Stimulated activated CD4-positive, alpha-beta T cell treated with anti-CD3 and anti-CD28 coated beads, Interleukin-1b, Interleukin-23, amount 100 ng/mL, for 48 hours (primary cell): Measurements from ENCODE around the gene IL12B.
A peak's percentile ranks its signal among the peaks of the same experiment; 100 is the strongest.
"Not testable (repeated sequence)": the region's sequence is repeated elsewhere in the genome, so short reads cannot be mapped to it uniquely, and the experiment has no call there.

Experiments used
- DNase-seq: peaks from one replicate; pipeline ENCODE4 v3.0.0-alpha.2; 2020

The IL12B gene

DNA sequence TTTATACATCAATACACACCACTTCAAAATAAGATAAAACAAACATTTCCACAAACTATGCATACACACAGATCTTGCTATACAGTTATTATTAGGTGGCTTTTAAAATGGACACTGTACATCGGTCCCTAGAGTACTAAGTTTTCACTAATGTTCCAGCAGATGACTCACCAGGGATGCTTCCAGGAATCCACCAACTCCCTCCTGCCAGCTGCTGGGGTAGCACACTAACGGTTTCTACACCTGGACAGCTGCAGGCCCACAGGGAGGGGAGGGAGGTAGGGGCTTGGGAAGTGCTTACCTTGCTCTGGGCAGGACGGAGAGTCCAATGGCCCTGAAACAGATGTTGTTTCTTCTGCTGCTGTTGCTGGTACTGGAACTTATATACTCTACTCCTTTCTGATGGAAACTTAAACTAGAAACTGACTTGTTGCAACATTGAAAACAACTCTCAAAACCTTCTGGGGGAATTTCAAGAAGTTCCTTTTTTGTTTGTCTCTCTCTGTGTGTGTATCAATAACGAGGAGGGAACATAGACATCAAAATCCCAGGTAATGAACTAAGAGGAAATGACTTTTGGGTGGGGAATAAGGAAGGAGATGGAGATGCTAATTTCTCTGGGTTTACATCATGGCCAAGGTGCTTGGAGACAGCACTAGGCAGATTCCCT, at the start of gene IL12B:
TSS of gene IL12B (minus strand) at position 357 of the 670 bp plus-strand sequence. CDS start 3,705 bp downstream, outside the sequence.
- DNase-seq = no peak

DNA sequence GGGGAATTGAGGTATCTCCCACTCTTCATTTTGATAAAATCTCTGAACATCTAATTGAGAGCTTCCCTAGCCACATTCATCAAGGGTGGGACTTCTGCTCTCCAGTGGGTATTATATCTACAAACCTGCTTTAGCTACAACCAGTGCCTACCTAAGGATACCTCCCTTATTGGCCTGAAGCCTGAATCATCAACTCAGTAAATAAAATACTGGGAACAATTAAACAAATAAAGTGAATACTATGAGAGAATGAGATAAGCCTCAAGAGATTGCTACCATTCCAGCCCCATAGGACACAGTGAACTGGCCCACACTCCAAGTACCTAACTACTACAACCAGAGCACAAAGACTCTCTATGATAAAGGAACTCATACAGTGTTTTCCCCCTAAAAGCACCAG, 47.4 kb upstream of the IL12B start:
- no peak for DNase-seq

- DNase-seq = not testable (repeated sequence)
Measured at GRCh38 chr5:159367866-159368265, 37.6 kb upstream of the IL12B start.

DNA sequence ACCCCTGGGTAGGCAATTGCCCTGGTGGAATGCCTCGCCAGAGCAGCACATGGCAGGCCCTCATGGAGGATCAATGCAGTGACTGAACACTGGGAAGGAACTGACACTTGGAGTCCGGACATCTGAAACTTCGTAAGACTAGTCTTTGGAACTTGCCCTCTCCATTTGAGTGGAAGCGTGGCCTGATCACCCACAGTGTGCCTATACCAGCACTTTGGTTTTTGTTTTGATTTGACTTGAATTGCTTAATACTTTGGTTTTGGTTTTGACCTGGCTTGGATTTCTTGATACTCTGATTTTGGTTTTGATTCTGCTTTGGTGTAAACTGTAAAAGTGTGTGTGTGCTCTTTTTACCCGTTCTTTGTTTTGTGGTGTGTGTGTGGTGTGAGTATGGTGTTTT, 36.5 kb upstream of the IL12B start:
- not testable (repeated sequence) for DNase-seq

DNA sequence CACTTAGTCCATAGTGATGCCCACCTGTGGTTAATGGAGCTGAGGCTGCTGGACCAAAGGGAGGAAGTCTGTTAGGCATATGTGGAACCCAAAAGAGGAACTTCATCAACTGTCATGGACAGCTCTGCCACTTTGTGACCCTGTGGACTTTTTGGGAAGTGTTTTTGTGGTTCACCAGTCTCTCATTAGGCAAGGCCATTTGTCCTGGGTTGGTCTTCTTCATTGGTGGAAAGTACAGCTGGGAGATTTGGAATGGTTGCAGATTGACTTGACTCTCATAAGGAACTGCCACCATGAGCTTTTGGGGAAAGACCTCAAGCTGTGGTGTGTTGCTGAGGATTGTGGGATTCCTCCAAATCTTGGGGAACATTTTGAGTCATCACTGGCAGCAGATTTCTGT, 31.9 kb upstream of the IL12B start:
- DNase-seq = no peak

DNA sequence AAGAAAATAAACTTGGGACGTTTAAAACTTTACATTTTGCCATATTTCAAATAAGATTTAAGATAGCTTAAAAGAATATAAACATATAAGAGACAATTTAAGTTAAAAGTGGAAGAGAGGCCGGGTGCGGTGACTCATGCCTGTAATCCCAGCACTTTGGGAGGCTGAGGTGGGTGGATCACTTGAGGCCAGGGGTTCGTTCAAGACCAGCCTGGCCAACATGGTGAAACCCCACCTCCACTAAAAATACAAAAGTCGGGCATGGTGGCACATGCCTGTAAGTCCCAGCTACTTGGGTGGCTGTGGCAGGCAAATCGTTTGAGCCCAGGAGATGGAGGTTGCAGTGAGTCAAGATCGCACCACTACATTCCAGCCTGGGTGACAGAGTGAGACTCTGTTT, 29.6 kb upstream of the IL12B start:
- not testable (repeated sequence) for DNase-seq

GRCh38 chr5:159359408-159359807, 29.1 kb upstream of the IL12B start:
- no peak for DNase-seq

GRCh38 chr5:159353661-159354252, 23.5 kb upstream of the IL12B start:
- no peak for DNase-seq

DNA sequence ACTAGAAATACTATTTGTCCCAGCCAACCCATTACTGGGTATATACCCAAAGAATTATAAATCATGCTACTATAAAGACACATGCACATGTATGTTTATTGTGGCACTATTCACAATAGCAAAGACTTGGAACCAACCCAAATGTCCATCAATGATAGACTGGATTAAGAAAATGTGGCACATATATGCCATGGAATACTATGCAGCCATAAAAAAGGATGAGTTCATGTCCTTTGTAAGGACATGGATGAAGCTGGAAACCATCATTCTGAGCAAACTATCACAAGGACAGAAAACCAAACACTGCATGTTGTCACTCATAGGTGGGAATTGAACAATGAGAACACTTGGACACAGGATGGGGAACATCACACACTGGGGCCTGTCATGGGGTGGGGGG, 20.4 kb upstream of the IL12B start:
- DNase-seq = not testable (repeated sequence)

DNA sequence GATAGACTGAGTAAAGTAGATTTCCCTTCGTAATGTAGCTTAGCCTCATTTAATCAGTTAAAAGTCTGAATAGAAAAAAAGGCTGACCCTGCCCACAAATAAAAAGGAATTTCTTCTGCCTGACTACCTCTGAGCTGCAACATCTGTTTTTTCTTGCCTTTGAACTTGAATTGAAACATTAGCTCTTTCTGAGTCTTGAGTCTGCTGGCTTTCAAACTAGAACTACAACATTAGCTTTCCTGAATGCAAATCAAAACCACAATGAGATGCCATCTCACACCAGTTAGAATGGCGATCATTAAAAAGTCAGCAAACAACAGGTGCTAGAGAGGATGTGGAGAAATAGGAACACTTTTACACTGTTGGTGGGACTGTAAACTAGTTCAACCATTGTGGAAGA, 19.9 kb upstream of the IL12B start:
- DNase-seq = not testable (repeated sequence)

GRCh38 chr5:159345861-159346260, 15.6 kb upstream of the IL12B start:
- DNase-seq = no peak

GRCh38 chr5:159345336-159345735, 15.0 kb upstream of the IL12B start:
- DNase-seq = no peak

- no peak for DNase-seq
Measured at GRCh38 chr5:159343295-159344094, 13.2 kb upstream of the IL12B start.

- no peak for DNase-seq
Measured at GRCh38 chr5:159342840-159343239, 12.6 kb upstream of the IL12B start.

DNA sequence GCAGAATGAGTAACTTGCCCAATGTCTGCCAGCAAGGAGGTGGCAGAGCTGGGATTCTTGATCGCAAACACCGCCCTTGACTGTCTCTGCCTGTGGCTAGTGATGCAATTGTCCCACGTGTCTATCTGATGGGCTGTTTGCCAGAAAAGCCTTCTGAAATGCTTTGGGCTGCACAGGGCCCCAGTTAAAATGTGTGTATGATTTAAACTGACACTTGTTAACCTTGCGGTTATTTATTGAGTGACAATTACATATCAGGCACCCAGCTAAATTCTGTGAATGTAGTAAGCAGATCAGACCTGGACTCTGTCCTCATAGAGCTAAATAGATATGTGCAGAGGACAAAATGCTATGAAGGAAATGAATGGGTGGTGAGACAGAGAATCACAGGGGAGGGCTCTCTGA, 11.6 kb upstream of the IL12B start:
- peak; percentile 42 for DNase-seq

- no peak for DNase-seq
Measured at GRCh38 chr5:159341145-159341544, 10.9 kb upstream of the IL12B start.

DNA sequence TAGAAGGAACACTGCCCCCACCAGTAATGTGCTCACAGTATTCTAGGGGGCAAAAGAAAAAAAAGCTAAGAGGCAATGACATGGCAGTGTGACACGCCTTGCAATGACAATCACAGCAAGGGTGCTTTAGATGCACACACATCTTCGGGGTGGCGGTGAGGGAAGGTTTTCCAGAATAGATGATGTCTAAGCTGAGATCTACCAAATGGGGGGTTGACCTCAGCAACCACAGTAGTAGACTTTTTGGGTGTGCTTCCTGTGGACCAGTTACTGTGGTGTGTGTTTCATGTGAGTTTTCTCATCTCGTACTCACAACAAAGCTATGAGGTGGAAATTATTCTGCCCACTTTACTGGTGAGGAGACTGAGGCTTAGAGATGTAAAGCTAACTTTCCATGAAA, 10.2 kb upstream of the IL12B start:
- DNase-seq = peak; percentile 20

DNA sequence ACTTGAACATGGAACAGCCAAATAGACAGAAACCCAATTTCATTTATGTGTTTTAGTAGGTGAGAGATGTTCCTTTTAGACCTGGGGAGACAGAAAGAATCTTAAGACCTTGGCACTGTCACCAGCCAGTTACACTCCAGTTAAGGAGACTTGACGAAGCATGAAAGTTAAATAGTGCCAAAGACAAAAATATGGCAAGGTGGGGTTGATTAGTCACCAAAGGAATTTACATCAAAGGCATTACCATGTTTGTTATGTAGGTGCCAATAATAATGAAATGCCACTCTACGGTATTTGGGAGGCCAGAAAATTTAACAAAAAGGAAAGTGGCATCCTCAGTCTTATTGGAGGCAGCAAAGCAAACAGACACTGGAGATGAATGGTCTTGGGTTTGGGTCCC, 9.2 kb upstream of the IL12B start:
- no peak for DNase-seq

- no peak for DNase-seq
Measured at GRCh38 chr5:159338118-159338517, 7.8 kb upstream of the IL12B start.

GRCh38 chr5:159337016-159337955, 7.0 kb upstream of the IL12B start:
- peak; percentile 27 for DNase-seq

DNA sequence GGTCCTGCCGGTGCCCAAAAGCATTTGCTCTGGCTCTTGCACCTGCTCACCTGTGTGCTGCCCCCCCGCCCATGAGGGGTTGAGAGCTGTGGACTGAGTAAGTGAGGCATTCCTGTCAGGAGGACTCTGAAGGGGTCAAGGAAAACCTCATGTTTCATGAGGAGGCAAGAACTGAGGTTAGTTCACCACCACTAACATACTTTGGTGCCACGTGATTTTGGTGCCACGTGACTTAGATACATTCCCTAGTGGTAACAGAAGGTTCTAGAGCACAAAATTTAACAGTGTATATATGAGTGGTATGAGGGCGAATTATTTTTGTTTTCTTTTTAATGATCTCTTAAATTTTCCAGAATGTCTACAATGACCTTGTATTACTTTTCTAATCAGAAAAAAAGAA, 6.3 kb upstream of the IL12B start:
- no peak for DNase-seq

- no peak for DNase-seq
Measured at GRCh38 chr5:159333545-159333925, 3.2 kb upstream of the IL12B start.
